GM18870 (cell line): ENCODE measurements around the gene NREP.

Experiments
- ATAC-seq: cut with Tn5 transposase; IDR thresholded peaks from one replicate; pipeline ENCODE4 v1.9.1; 2021; ENCODE audit warnings: moderate library complexity; ENCODE audit not compliant: unreplicated experiment

Gene NREP

GRCh38 chr5:111697881-111698757 is 58.9 kb downstream of the NREP start:
- ATAC-seq = no peak

GRCh38 chr5:111697215-111697614 is 59.8 kb downstream of the NREP start:
- ATAC-seq = no peak

- ATAC-seq = no peak
These were observed 61.0 kb downstream of the NREP start for GRCh38 chr5:111695991-111696390.

GRCh38 chr5:111694133-111694532 is 62.9 kb downstream of the NREP start:
- ATAC-seq = no peak

GRCh38 chr5:111691914-111692313 is 65.1 kb downstream of the NREP start:
- ATAC-seq = no peak

- no peak for ATAC-seq
These were observed 65.5 kb downstream of the NREP start for GRCh38 chr5:111691508-111691907.

GRCh38 chr5:111689357-111689935 is 67.5 kb downstream of the NREP start:
- ATAC-seq = no peak

GRCh38 chr5:111685969-111686368 is 71.0 kb downstream of the NREP start:
- ATAC-seq = no peak

- ATAC-seq = no peak
These were observed 74.4 kb downstream of the NREP start for GRCh38 chr5:111682641-111683040.

GRCh38 chr5:111682121-111682520 is 74.9 kb downstream of the NREP start:
- ATAC-seq = no peak

- ATAC-seq = no peak
These were observed 75.4 kb downstream of the NREP start for GRCh38 chr5:111681414-111682120.

- ATAC-seq = no peak
These were observed 76.1 kb downstream of the NREP start for GRCh38 chr5:111680737-111681413.

- no peak for ATAC-seq
These were observed 77.4 kb downstream of the NREP start for GRCh38 chr5:111679611-111680010.
